HEK293 (cell line): ENCODE data around the gene CYP26A1.

Experiments used
- BCL11A ChIP-seq: fragments of 450-650 bp; formaldehyde crosslinking; IDR thresholded peaks from 2 replicates; pipeline ENCODE4 v1.5.1; 2016; ENCODE audit warnings: low read depth, missing biosample characterization, missing genetic modification characterization
- CTCF ChIP-seq: fragments of 450-650 bp; formaldehyde crosslinking; IDR thresholded peaks from 2 replicates; pipeline ENCODE4 v1.5.1; 2016; ENCODE audit warnings: missing biosample characterization, missing genetic modification characterization
- KLF16 ChIP-seq: fragments of 450-650 bp; formaldehyde crosslinking; IDR thresholded peaks from 2 replicates; pipeline ENCODE4 v1.5.1; 2017; ENCODE audit warnings: missing biosample characterization, missing genetic modification characterization
- REST ChIP-seq: fragments of 450-650 bp; formaldehyde crosslinking; IDR thresholded peaks from 2 replicates; pipeline ENCODE4 v1.5.1; 2016; ENCODE audit warnings: missing biosample characterization, missing genetic modification characterization
- ZBTB21 ChIP-seq: fragments of 450-650 bp; formaldehyde crosslinking; IDR thresholded peaks from 2 replicates; pipeline ENCODE4 v1.5.1; 2017; ENCODE audit warnings: missing biosample characterization, missing genetic modification characterization
- ZNF121 ChIP-seq: fragments of 450-650 bp; formaldehyde crosslinking; IDR thresholded peaks from 2 replicates; pipeline ENCODE4 v1.5.1; 2016; ENCODE audit warnings: missing biosample characterization, missing genetic modification characterization
- ZNF280C ChIP-seq: fragments of 450-650 bp; formaldehyde crosslinking; IDR thresholded peaks from 2 replicates; pipeline ENCODE4 v1.5.1; 2016; ENCODE audit warnings: missing biosample characterization, missing genetic modification characterization
- ZNF366 ChIP-seq: fragments of 450-650 bp; formaldehyde crosslinking; conservative IDR thresholded peaks from 2 replicates; pipeline ENCODE4 v1.5.1; 2016; ENCODE audit warnings: missing biosample characterization, missing genetic modification characterization
- ZNF558 ChIP-seq: fragments of 450-650 bp; formaldehyde crosslinking; IDR thresholded peaks from 2 replicates; pipeline ENCODE4 v1.5.1; 2016; ENCODE audit warnings: missing biosample characterization, missing genetic modification characterization
- ZNF626 ChIP-seq: fragments of 450-650 bp; sonication (Bioruptor Pico); formaldehyde crosslinking; IDR thresholded peaks from 2 replicates; pipeline ENCODE4 v1.5.1; 2018; ENCODE audit warnings: missing biosample characterization, missing genetic modification characterization, inconsistent platforms
- ZNF843 ChIP-seq: fragments of 450-650 bp; formaldehyde crosslinking; IDR thresholded peaks from 2 replicates; pipeline ENCODE4 v1.5.1; 2016; ENCODE audit warnings: missing biosample characterization, missing genetic modification characterization
- ZSCAN30 ChIP-seq: fragments of 450-650 bp; IDR thresholded peaks from 2 replicates; pipeline ENCODE4 v1.5.1; 2018; ENCODE audit warnings: missing biosample characterization, mild to moderate bottlenecking, missing genetic modification characterization, moderate library complexity

DNA sequence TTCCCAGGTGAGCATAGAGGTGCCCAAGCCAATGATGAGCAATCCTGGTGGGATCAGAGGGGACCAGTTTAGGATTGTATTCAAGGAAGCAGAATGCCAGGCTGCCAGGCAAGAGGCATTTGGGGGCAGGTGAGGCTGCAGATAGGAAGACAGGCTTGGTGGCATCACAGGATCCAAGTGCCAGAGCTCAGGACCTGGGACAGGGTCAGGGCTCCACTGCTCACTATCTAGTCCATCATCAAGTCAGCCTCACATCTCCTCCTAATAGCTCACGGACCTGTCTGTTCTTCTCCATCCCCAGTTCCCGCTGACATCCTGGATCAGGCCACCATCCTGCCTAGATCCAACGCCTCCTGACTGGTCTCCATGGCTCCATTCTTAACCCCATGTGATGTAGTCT, 47.6 kb downstream of the CYP26A1 start:
- TF ChIP-seq CTCF (tag by site-specific recombination) (no peak), ZBTB21 (no peak), ZSCAN30 (tag by site-specific recombination) (no peak), KLF16 (no peak), ZNF843 (no peak), ZNF366 (no peak), BCL11A (tag by site-specific recombination) (no peak), ZNF280C (no peak), ZNF558 (tag by site-specific recombination) (no peak), ZNF121 (tag by site-specific recombination) (no peak), ZNF626 (tag by site-specific recombination) (no peak), REST (tag by site-specific recombination) (peak; percentile 83)
